Prostate gland (tissue), 2 donors: ENCODE data around the gene C3orf20.

ENCODE experiments used
- POLR2A ChIP-seq: fragments of 450-650 bp; IDR thresholded peaks from one replicate; pipeline ENCODE4 v1.6.1; 2016; ENCODE audit warnings: antibody characterized with exemption, mild to moderate bottlenecking
- POLR2AphosphoS5 ChIP-seq: sonication (generic); formaldehyde crosslinking; IDR thresholded peaks from one replicate; pipeline ENCODE4 v1.6.1; 2017; ENCODE audit warnings: antibody characterized with exemption
- TF ChIP-seq, protein P1 (sequence below), 4 experiments: fragments of 200-600 bp in 2 of 4; fragments of 450-650 bp in 2 of 4; sonication (generic) in 2 of 4; IDR thresholded peaks; 1 replicate in 3 of 4; 2 replicates in 1 of 4; pipeline ENCODE4 v1.5.1; 2016 to 2019; ENCODE audit warnings: antibody characterized with exemption in 4 of 4, mild to moderate bottlenecking in 2 of 4, moderate library complexity in 2 of 4

DNA sequence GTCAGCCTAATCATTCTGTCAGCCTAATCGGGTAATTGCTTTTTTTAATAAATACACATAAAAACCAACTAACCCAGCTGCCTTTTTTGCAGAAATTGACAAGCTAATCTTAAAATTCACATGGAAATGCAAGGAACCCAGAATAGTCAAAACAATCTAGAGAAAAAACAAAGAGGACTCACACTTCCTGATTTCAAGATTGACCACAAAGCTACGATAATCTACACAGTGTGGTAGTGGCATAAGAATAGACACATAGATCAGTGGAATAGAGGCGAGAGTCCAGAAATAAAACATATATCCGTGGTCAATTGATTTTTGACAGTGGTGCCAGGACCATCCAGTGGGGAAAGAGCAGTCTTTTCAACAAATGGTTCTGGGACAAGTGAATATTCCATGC, 2.4 kb upstream of the C3orf20 start:
- TF ChIP-seq, protein P1, sequence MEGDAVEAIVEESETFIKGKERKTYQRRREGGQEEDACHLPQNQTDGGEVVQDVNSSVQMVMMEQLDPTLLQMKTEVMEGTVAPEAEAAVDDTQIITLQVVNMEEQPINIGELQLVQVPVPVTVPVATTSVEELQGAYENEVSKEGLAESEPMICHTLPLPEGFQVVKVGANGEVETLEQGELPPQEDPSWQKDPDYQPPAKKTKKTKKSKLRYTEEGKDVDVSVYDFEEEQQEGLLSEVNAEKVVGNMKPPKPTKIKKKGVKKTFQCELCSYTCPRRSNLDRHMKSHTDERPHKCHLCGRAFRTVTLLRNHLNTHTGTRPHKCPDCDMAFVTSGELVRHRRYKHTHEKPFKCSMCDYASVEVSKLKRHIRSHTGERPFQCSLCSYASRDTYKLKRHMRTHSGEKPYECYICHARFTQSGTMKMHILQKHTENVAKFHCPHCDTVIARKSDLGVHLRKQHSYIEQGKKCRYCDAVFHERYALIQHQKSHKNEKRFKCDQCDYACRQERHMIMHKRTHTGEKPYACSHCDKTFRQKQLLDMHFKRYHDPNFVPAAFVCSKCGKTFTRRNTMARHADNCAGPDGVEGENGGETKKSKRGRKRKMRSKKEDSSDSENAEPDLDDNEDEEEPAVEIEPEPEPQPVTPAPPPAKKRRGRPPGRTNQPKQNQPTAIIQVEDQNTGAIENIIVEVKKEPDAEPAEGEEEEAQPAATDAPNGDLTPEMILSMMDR (IDR thresholded peaks at IDR 0.05), result no peak
- TF ChIP-seq POLR2A, result no peak
- no peak for TF ChIP-seq POLR2AphosphoS5
